Lower leg skin (tissue), 3 donors: ENCODE measurements around the gene DIAPH1.

Source experiments
- POLR2A ChIP-seq, 2 donors: fragments of 450-650 bp; IDR thresholded peaks; one replicate each; pipeline ENCODE4 v1.6.1; 2016 to 2017; ENCODE audit warnings: antibody characterized with exemption in 2 of 2, mild to moderate bottlenecking in 1 of 2, moderate library complexity in 1 of 2
- TF ChIP-seq, protein P1 (sequence below), 3 donors: fragments of 450-650 bp; IDR thresholded peaks; one replicate each; pipeline ENCODE4 v1.5.1; 2016; ENCODE audit warnings: antibody characterized with exemption in 3 of 3, mild to moderate bottlenecking in 3 of 3, moderate library complexity in 2 of 3

DNA sequence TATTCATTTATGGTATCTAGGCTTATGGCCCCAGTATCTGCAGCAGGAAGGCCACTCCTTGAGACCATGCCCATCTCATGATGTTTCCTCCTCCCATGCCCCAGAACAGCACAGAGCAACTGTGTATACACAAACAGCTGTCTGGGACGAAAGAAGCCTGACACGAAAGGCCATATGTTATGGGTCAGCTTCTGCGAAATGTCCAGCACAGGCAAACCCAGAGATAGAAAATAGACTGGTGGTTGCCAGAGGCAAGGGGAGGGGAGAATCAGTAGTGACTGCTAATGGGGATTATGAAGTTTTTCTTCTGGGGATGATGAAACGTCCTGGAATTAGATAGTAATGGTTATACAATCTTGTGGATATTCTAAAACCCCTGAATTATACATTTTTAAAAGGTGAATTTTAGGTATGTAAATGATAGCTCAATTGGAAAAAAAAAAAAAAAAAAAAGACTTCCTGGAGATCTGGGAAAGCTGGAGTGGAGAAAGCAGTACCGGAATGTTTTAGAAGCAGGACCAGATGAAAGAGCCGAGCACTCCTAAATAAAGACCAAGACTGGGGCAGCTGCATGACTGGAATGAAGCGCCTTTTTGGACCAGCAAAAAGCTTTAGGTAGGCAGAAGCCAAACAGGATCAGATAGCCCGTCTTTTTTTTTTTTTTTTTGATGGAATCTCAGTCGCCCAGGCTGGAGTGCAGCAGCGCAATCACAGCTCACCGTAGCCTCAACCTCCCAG is 100.8 kb downstream of the DIAPH1 start:
- no peak for TF ChIP-seq POLR2A (IDR thresholded peaks at IDR 0.05)
- TF ChIP-seq, protein P1, sequence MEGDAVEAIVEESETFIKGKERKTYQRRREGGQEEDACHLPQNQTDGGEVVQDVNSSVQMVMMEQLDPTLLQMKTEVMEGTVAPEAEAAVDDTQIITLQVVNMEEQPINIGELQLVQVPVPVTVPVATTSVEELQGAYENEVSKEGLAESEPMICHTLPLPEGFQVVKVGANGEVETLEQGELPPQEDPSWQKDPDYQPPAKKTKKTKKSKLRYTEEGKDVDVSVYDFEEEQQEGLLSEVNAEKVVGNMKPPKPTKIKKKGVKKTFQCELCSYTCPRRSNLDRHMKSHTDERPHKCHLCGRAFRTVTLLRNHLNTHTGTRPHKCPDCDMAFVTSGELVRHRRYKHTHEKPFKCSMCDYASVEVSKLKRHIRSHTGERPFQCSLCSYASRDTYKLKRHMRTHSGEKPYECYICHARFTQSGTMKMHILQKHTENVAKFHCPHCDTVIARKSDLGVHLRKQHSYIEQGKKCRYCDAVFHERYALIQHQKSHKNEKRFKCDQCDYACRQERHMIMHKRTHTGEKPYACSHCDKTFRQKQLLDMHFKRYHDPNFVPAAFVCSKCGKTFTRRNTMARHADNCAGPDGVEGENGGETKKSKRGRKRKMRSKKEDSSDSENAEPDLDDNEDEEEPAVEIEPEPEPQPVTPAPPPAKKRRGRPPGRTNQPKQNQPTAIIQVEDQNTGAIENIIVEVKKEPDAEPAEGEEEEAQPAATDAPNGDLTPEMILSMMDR (IDR thresholded peaks at IDR 0.05), result no peak
